ENCODE results near the gene AHRR. TPM values are rescaled to one million over a fixed set of nuclear protein-coding genes. Genes with fewer than 3 reads are reported as not detected.

Gene AHRR
- total RNA-seq, 1 donor from 2014 or later: 0.53 TPM

- no peaks in the 10 kb centered on the region for H3K36me3 ChIP-seq (ENCODE audit: control insufficient read depth, insufficient read depth, low read length)
- no peak for TF ChIP-seq CTCF (IDR thresholded peaks at IDR 0.05; ENCODE audit: insufficient read depth, low read length, severe bottlenecking)
- DNase-seq (ENCODE audit: low read depth) (no peak), FAIRE-seq (no peak)
- no peaks in the 10 kb centered on the region for H3K27me3 ChIP-seq (ENCODE audit: control insufficient read depth, insufficient read depth, low read length)
- H3K4me3 ChIP-seq (ENCODE audit: low read depth, low read length): no peak overlapping the region
Observed at GRCh38 chr5:362978-363765, 41.7 kb downstream of the AHRR start.

GRCh38 chr5:364497-364896 is 43.0 kb downstream of the AHRR start:
- DNase-seq (ENCODE audit: low read depth) (no peak), FAIRE-seq (no peak)
- TF ChIP-seq CTCF (IDR thresholded peaks at IDR 0.05; ENCODE audit: insufficient read depth, low read length, severe bottlenecking): no peak
- no peaks in the 10 kb centered on the region for H3K36me3 ChIP-seq (ENCODE audit: control insufficient read depth, insufficient read depth, low read length)
- H3K4me3 ChIP-seq (ENCODE audit: low read depth, low read length): no peak overlapping the region
- H3K27me3 ChIP-seq (ENCODE audit: control insufficient read depth, insufficient read depth, low read length): peaks cover 1% of the 10 kb centered on the region

GRCh38 chr5:366541-367357 is 45.2 kb downstream of the AHRR start:
- peaks cover 3% of the 10 kb centered on the region for H3K27me3 ChIP-seq (ENCODE audit: control insufficient read depth, insufficient read depth, low read length)
- H3K4me3 ChIP-seq (ENCODE audit: low read depth, low read length): no peak overlapping the region
- FAIRE-seq (no peak), DNase-seq (ENCODE audit: low read depth) (no peak)
- H3K36me3 ChIP-seq (ENCODE audit: control insufficient read depth, insufficient read depth, low read length): no peaks in the 10 kb centered on the region
- TF ChIP-seq CTCF (IDR thresholded peaks at IDR 0.05; ENCODE audit: insufficient read depth, low read length, severe bottlenecking): no peak

- DNase-seq (ENCODE audit: low read depth): no peak
- no peak for TF ChIP-seq CTCF (IDR thresholded peaks at IDR 0.05; ENCODE audit: insufficient read depth, low read length, severe bottlenecking)
- no peaks in the 10 kb centered on the region for H3K36me3 ChIP-seq (ENCODE audit: control insufficient read depth, insufficient read depth, low read length)
- no peak for FAIRE-seq
- peaks cover 3% of the 10 kb centered on the region for H3K27me3 ChIP-seq (ENCODE audit: control insufficient read depth, insufficient read depth, low read length)
- H3K4me3 ChIP-seq (ENCODE audit: low read depth, low read length): no peak overlapping the region
Observed at GRCh38 chr5:367358-368130, 46.0 kb downstream of the AHRR start.

GRCh38 chr5:368183-369084 is 46.9 kb downstream of the AHRR start:
- FAIRE-seq (no peak), DNase-seq (ENCODE audit: low read depth) (no peak)
- H3K27me3 ChIP-seq (ENCODE audit: control insufficient read depth, insufficient read depth, low read length): peaks cover 3% of the 10 kb centered on the region
- no peaks in the 10 kb centered on the region for H3K36me3 ChIP-seq (ENCODE audit: control insufficient read depth, insufficient read depth, low read length)
- H3K4me3 ChIP-seq (ENCODE audit: low read depth, low read length): no peak overlapping the region
- no peak for TF ChIP-seq CTCF (IDR thresholded peaks at IDR 0.05; ENCODE audit: insufficient read depth, low read length, severe bottlenecking)
